ENCODE measurements around the gene IGF2BP1.

Gene IGF2BP1

GRCh38 chr17:48997103-48997826 is at the start of gene IGF2BP1:
TSS of gene IGF2BP1 (plus strand) at chr17:48997385. CDS start at chr17:48997746, 361 bp downstream.
- DNase-seq, result peak; percentile 82

- no peak for DNase-seq
Measured at GRCh38 chr17:48951572-48951971, 45.6 kb upstream of the IGF2BP1 start.

GRCh38 chr17:48952904-48953303 is 44.3 kb upstream of the IGF2BP1 start:
- DNase-seq, result no peak

- peak; percentile 57 for DNase-seq
Measured at GRCh38 chr17:48954300-48954755, 42.9 kb upstream of the IGF2BP1 start.

GRCh38 chr17:48960834-48961515 is 36.2 kb upstream of the IGF2BP1 start:
- DNase-seq, result no peak

- DNase-seq, result peak; percentile 57
Measured at GRCh38 chr17:48961516-48962233, 35.5 kb upstream of the IGF2BP1 start.

GRCh38 chr17:48970224-48970623 is 27.0 kb upstream of the IGF2BP1 start:
- DNase-seq, result peak; percentile 40

- no peak for DNase-seq
Measured at GRCh38 chr17:48970865-48971687, 26.1 kb upstream of the IGF2BP1 start.

GRCh38 chr17:48972749-48973097 is 24.5 kb upstream of the IGF2BP1 start:
- DNase-seq, result no peak

- no peak for DNase-seq
Measured at GRCh38 chr17:48973806-48974205, 23.4 kb upstream of the IGF2BP1 start.

GRCh38 chr17:48981927-48982539 is 15.2 kb upstream of the IGF2BP1 start:
- no peak for DNase-seq

- DNase-seq, result no peak
Measured at GRCh38 chr17:48985436-48986245, 11.5 kb upstream of the IGF2BP1 start.

- DNase-seq, result no peak
Measured at GRCh38 chr17:48989100-48989499, 8.1 kb upstream of the IGF2BP1 start.

- no peak for DNase-seq
Measured at GRCh38 chr17:48990882-48991357, 6.3 kb upstream of the IGF2BP1 start.

GRCh38 chr17:48992444-48992843 is 4.7 kb upstream of the IGF2BP1 start:
- no peak for DNase-seq

GRCh38 chr17:48993305-48993704 is 3.9 kb upstream of the IGF2BP1 start:
- no peak for DNase-seq

- DNase-seq, result no peak
Measured at GRCh38 chr17:48993951-48994350, 3.2 kb upstream of the IGF2BP1 start.

GRCh38 chr17:48994549-48995303 is 2.5 kb upstream of the IGF2BP1 start:
- no peak for DNase-seq

- DNase-seq, result no peak
Measured at GRCh38 chr17:48995304-48995973, 1.7 kb upstream of the IGF2BP1 start.
